ENCODE data around the gene LMTK2. TPM values are rescaled to one million over a fixed set of nuclear protein-coding genes. Genes with fewer than 3 reads are reported as not detected.
A peak's percentile ranks its signal among the peaks of the same experiment; 100 is the strongest.

The LMTK2 gene
- polyA plus RNA-seq (2013, experiment 1 of 2; ENCODE audit: insufficient read length), result 5.7 TPM
- polyA plus RNA-seq (2013, experiment 2 of 2; ENCODE audit: insufficient read length), result 5.2 TPM

- peak; percentile 87 for DNase-seq
Measured at GRCh38 chr7:98106647-98107312, at the start of gene LMTK2. TSS of gene LMTK2 (plus strand) at chr7:98106862. CDS start at chr7:98107178, 316 bp downstream.

- DNase-seq, result no peak
Measured at GRCh38 chr7:98057157-98057556, 49.5 kb upstream of the LMTK2 start.

- DNase-seq, result no peak
Measured at GRCh38 chr7:98058186-98058585, 48.5 kb upstream of the LMTK2 start.

GRCh38 chr7:98064233-98064632, 42.4 kb upstream of the LMTK2 start:
- DNase-seq, result no peak

- no peak for DNase-seq
Measured at GRCh38 chr7:98066208-98066607, 40.5 kb upstream of the LMTK2 start.

GRCh38 chr7:98066934-98067507, 39.6 kb upstream of the LMTK2 start:
- no peak for DNase-seq

GRCh38 chr7:98073047-98073446, 33.6 kb upstream of the LMTK2 start:
- no peak for DNase-seq

GRCh38 chr7:98075801-98076200, 30.9 kb upstream of the LMTK2 start:
- DNase-seq, result no peak

GRCh38 chr7:98077762-98078161, 28.9 kb upstream of the LMTK2 start:
- no peak for DNase-seq

- DNase-seq, result no peak
Measured at GRCh38 chr7:98078197-98078870, 28.3 kb upstream of the LMTK2 start.

GRCh38 chr7:98079891-98080648, 26.6 kb upstream of the LMTK2 start:
- no peak for DNase-seq

GRCh38 chr7:98081319-98081718, 25.3 kb upstream of the LMTK2 start:
- DNase-seq, result no peak

- DNase-seq, result no peak
Measured at GRCh38 chr7:98084631-98085030, 22.0 kb upstream of the LMTK2 start.

GRCh38 chr7:98085674-98086073, 21.0 kb upstream of the LMTK2 start:
- DNase-seq, result no peak

GRCh38 chr7:98086281-98086718, 20.4 kb upstream of the LMTK2 start:
- DNase-seq, result no peak

- no peak for DNase-seq
Measured at GRCh38 chr7:98088109-98088508, 18.6 kb upstream of the LMTK2 start.

GRCh38 chr7:98090116-98090515, 16.5 kb upstream of the LMTK2 start:
- no peak for DNase-seq

- no peak for DNase-seq
Measured at GRCh38 chr7:98091061-98091460, 15.6 kb upstream of the LMTK2 start.

- no peak for DNase-seq
Measured at GRCh38 chr7:98091523-98091922, 15.1 kb upstream of the LMTK2 start.

- no peak for DNase-seq
Measured at GRCh38 chr7:98097042-98097645, 9.5 kb upstream of the LMTK2 start.

GRCh38 chr7:98100088-98100487, 6.6 kb upstream of the LMTK2 start:
- DNase-seq, result no peak

- no peak for DNase-seq
Measured at GRCh38 chr7:98102170-98102569, 4.5 kb upstream of the LMTK2 start.

All from fibroblast of skin of abdomen (primary cell).